ENCODE measurements around the gene CALM3.

CALM3 gene

DNA sequence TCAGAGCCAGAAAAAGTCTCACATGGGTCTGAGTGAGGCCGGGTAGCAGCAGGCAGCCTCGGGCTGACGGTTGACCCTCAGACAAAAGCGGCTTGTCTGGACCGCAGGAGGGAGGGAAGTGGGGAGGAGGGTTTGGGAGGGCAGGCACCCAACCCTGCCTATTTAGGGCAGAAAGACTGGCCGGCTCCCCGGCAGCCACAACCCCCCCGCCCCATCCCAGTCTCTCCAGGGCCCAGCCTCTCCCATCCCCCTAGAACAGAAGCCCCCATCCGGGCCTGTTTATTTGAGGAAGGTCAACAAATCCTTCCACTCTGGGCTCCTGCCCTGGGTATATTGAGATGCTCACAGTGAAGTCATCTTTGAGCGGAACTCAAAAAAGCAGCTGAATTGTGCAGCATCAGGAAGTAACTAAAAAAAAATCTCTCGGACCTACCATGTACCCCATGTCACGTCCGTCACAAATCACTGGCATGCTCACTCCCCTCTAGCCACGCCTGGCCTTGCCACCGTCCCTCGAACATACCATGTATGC lies 53.6 kb downstream of the CALM3 start:
- TF ChIP-seq TAF1 (IDR thresholded peaks at IDR 0.05; ENCODE audit: borderline replicate concordance, insufficient read depth, low read length) (no peak), SIN3A (IDR thresholded peaks at IDR 0.05; ENCODE audit: borderline replicate concordance, insufficient read depth, low read length) (no peak), FOXP2 (optimal IDR thresholded peaks at IDR 0.05; ENCODE audit: borderline replicate concordance, extremely low read depth, extremely low read length, insufficient read depth) (no peak), POLR2AphosphoS5 (IDR thresholded peaks at IDR 0.05; ENCODE audit: low read depth, low read length) (no peak)
- TF ChIP-seq, protein P1, sequence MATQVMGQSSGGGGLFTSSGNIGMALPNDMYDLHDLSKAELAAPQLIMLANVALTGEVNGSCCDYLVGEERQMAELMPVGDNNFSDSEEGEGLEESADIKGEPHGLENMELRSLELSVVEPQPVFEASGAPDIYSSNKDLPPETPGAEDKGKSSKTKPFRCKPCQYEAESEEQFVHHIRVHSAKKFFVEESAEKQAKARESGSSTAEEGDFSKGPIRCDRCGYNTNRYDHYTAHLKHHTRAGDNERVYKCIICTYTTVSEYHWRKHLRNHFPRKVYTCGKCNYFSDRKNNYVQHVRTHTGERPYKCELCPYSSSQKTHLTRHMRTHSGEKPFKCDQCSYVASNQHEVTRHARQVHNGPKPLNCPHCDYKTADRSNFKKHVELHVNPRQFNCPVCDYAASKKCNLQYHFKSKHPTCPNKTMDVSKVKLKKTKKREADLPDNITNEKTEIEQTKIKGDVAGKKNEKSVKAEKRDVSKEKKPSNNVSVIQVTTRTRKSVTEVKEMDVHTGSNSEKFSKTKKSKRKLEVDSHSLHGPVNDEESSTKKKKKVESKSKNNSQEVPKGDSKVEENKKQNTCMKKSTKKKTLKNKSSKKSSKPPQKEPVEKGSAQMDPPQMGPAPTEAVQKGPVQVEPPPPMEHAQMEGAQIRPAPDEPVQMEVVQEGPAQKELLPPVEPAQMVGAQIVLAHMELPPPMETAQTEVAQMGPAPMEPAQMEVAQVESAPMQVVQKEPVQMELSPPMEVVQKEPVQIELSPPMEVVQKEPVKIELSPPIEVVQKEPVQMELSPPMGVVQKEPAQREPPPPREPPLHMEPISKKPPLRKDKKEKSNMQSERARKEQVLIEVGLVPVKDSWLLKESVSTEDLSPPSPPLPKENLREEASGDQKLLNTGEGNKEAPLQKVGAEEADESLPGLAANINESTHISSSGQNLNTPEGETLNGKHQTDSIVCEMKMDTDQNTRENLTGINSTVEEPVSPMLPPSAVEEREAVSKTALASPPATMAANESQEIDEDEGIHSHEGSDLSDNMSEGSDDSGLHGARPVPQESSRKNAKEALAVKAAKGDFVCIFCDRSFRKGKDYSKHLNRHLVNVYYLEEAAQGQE (IDR thresholded peaks at IDR 0.05; ENCODE audit: insufficient read depth in 1 of 2, low read depth in 2 of 2, low read length in 2 of 2) = no peak

DNA sequence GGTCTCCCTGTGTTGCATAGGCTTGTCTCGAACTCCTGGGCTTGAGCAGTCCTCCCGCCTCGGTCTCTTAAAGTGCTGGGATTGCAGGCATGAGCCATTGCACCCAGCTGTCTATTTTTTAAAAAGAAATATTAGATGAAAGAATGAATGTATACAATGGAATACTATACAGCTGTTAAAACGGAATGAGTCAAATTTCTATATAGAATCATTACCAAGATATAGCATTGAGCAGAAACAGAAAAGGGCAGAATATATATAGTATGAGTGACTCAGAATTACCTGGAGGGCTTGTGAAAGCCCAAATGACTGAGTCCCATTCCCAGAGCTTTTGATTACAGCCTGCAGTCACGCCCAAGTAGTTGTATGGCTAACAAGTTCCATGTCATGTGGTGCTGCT lies 55.4 kb downstream of the CALM3 start:
- TF ChIP-seq FOXP2 (optimal IDR thresholded peaks at IDR 0.05; ENCODE audit: borderline replicate concordance, extremely low read depth, extremely low read length, insufficient read depth) (no peak), TAF1 (IDR thresholded peaks at IDR 0.05; ENCODE audit: borderline replicate concordance, insufficient read depth, low read length) (no peak), SIN3A (IDR thresholded peaks at IDR 0.05; ENCODE audit: borderline replicate concordance, insufficient read depth, low read length) (no peak), POLR2AphosphoS5 (IDR thresholded peaks at IDR 0.05; ENCODE audit: low read depth, low read length) (no peak)
- TF ChIP-seq, protein P1 (IDR thresholded peaks at IDR 0.05; ENCODE audit: insufficient read depth in 1 of 2, low read depth in 2 of 2, low read length in 2 of 2) = no peak

DNA sequence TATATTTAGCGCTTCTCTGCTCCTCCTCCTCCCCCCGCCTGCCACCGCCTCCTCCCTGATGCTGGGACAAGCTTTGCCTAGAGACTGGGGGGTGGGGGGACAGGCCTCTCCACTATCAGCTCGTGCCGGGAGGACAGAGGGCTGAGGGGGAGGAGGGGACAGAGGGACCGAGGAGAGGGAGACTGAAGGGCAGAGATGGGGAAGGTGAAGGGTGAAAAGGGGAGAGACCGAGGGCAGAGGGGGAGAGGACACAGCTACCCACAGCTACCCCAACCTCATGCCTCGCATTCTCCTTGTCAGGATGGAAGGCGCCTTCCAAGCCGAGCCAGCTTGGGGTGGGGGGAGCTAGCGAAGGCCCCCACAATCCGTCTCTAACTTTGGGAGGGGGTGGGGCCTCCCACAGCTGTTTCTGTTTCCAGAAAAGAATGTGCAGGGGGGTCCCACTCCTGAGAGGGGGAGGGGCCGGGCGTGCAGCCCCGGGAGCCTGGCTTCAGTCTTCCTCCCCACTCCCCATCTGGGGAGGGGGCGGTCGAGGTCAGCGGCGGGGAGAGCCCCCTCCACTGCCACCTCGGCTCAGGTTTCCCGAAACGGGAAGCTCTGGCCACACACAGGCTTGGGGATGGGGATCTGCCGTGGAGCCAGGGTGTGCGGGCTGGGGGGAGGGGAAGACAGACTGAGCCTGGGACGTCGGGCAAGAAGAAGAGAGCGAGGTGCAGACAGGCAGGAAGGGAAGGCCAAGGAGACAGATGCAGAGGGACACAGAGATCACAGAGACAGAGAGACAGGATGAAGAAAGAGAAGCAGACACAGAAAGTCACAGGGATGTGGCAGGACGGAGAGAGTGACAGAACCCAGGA lies 58.2 kb downstream of the CALM3 start:
- TF ChIP-seq FOXP2 (optimal IDR thresholded peaks at IDR 0.05; ENCODE audit: borderline replicate concordance, extremely low read depth, extremely low read length, insufficient read depth) = peak; percentile 34
- TF ChIP-seq, protein P1 (IDR thresholded peaks at IDR 0.05; ENCODE audit: insufficient read depth in 1 of 2, low read depth in 2 of 2, low read length in 2 of 2) = no peak

DNA sequence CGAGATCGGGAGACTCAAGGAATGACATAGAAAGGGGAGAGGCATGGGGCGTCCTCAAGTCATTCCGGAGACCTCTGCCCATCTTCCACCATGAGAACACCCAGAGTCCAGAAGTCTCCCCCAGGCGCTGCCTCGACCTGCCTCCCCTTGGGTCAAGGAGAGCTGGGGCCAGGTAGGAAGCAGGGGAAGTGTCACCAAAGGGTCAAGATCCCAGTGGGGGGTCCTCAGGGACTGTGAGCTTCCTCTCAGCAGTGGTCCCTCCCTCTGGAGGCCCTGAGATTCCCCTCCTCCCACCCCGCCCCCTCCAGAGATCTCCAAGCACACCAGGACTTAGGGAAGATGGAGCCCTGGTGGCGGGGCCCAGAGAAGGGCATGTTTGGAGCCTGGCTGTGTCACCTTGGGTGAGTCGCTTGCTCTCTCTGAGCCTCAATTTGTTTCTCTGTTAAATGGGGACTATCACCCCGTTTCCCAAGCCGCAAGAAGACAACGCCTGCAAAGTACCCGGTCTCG lies 58.9 kb downstream of the CALM3 start:
- TF ChIP-seq POLR2AphosphoS5 (IDR thresholded peaks at IDR 0.05; ENCODE audit: low read depth, low read length) (no peak), TAF1 (IDR thresholded peaks at IDR 0.05; ENCODE audit: borderline replicate concordance, insufficient read depth, low read length) (no peak), FOXP2 (optimal IDR thresholded peaks at IDR 0.05; ENCODE audit: borderline replicate concordance, extremely low read depth, extremely low read length, insufficient read depth) (no peak), SIN3A (IDR thresholded peaks at IDR 0.05; ENCODE audit: borderline replicate concordance, insufficient read depth, low read length) (no peak)
- TF ChIP-seq, protein P1 (IDR thresholded peaks at IDR 0.05; ENCODE audit: insufficient read depth in 1 of 2, low read depth in 2 of 2, low read length in 2 of 2) = no peak

Data from PFSK-1 (cell line).